ENCODE measurements around the gene CNTNAP5. TPM values are rescaled to one million over a fixed set of nuclear protein-coding genes. Genes with fewer than 3 reads are reported as not detected.

Gene CNTNAP5
- total and polyA plus RNA-seq, 4 donors, result not detected

DNA sequence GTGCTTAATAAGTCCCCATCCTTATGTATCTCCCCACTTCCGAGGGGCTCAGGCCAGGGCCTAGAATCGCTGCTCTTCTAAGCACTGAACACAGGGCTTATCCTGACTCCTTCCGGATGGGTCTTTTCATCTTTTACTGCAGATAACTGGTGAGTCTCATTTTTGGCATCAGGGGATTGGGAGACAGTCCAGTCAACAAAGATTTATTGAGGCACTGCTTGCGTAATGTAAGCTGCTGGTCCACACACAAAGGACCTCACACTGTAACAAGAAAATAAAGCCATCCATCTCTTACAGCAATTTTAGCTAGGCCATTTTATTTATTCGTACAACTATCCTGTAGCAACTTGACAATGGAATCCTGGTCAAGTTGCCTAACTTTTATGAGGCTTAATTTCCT is 600.5 kb downstream of the CNTNAP5 start:
- WGBS, result 50% methylated on average over 5 of the region's 5 CpGs
- H3K27ac ChIP-seq (ENCODE audit: low read depth in 1 of 2, low read length in 2 of 2), result no peak overlapping the region
- peaks cover 0 to 4% (median 0%) of the 10 kb centered on the region in 4 donors for H3K27me3 ChIP-seq (ENCODE audit: control insufficient read depth in 4 of 4, insufficient read depth in 4 of 4, low read length in 3 of 4)
- no peaks in the 10 kb centered on the region for H3K4me1 ChIP-seq (ENCODE audit: control insufficient read depth in 4 of 4, insufficient read depth in 4 of 4, low read length in 3 of 4)
- no peak overlapping the region for H3K9ac ChIP-seq (ENCODE audit: low read depth in 1 of 2, low read length in 2 of 2)
- H3K4me3 ChIP-seq (ENCODE audit: low read depth in 1 of 3, low read length in 3 of 3), result no peak overlapping the region
- no peaks in the 10 kb centered on the region for H3K9me3 ChIP-seq (ENCODE audit: control insufficient read depth in 4 of 4, low read length in 3 of 4)
- TF ChIP-seq HNF4G (IDR thresholded peaks at IDR 0.05), result no peak
- peak; percentile 29 for TF ChIP-seq FOXA2 (IDR thresholded peaks at IDR 0.05)
- no peaks in the 10 kb centered on the region for H3K36me3 ChIP-seq (ENCODE audit: control insufficient read depth in 4 of 4, insufficient read depth in 3 of 4, low read depth in 1 of 4, low read length in 3 of 4)
- DNase-seq (ENCODE audit: low spot score), result no peak

GRCh38 chr2:124626993-124627392 is 601.9 kb downstream of the CNTNAP5 start:
- no peaks in the 10 kb centered on the region for H3K4me1 ChIP-seq (ENCODE audit: control insufficient read depth in 4 of 4, insufficient read depth in 4 of 4, low read length in 3 of 4)
- DNase-seq (ENCODE audit: low spot score), result no peak
- 80% methylated on average over 5 of the region's 5 CpGs for WGBS
- no peak overlapping the region for H3K4me3 ChIP-seq (ENCODE audit: low read depth in 1 of 3, low read length in 3 of 3)
- H3K27me3 ChIP-seq (ENCODE audit: control insufficient read depth in 4 of 4, insufficient read depth in 4 of 4, low read length in 3 of 4), result peaks cover 0 to 4% (median 0%) of the 10 kb centered on the region in 4 donors
- no peaks in the 10 kb centered on the region for H3K36me3 ChIP-seq (ENCODE audit: control insufficient read depth in 4 of 4, insufficient read depth in 3 of 4, low read depth in 1 of 4, low read length in 3 of 4)
- no peak for TF ChIP-seq FOXA1 (IDR thresholded peaks at IDR 0.05)
- no peak for TF ChIP-seq ATF3 (IDR thresholded peaks at IDR 0.05)
- no peak for TF ChIP-seq HNF4A (conservative IDR thresholded peaks at IDR 0.05)
- TF ChIP-seq RAD21 (IDR thresholded peaks at IDR 0.05), result no peak
- TF ChIP-seq ZBTB33 (IDR thresholded peaks at IDR 0.05), result no peak
- TF ChIP-seq, protein P1, sequence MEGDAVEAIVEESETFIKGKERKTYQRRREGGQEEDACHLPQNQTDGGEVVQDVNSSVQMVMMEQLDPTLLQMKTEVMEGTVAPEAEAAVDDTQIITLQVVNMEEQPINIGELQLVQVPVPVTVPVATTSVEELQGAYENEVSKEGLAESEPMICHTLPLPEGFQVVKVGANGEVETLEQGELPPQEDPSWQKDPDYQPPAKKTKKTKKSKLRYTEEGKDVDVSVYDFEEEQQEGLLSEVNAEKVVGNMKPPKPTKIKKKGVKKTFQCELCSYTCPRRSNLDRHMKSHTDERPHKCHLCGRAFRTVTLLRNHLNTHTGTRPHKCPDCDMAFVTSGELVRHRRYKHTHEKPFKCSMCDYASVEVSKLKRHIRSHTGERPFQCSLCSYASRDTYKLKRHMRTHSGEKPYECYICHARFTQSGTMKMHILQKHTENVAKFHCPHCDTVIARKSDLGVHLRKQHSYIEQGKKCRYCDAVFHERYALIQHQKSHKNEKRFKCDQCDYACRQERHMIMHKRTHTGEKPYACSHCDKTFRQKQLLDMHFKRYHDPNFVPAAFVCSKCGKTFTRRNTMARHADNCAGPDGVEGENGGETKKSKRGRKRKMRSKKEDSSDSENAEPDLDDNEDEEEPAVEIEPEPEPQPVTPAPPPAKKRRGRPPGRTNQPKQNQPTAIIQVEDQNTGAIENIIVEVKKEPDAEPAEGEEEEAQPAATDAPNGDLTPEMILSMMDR (IDR thresholded peaks at IDR 0.05; ENCODE audit: low read depth, low read length, missing input control), result no peak
- TF ChIP-seq EGR1 (IDR thresholded peaks at IDR 0.05; ENCODE audit: low read depth in 2 of 2), result no peak
- no peak for TF ChIP-seq YY1 (IDR thresholded peaks at IDR 0.05)
- no peak for TF ChIP-seq GABPA (IDR thresholded peaks at IDR 0.05 in 1 of 2, conservative IDR thresholded peaks at IDR 0.05 in 1 of 2)
- no peak for TF ChIP-seq REST (IDR thresholded peaks at IDR 0.05)
- TF ChIP-seq NR2F2 (IDR thresholded peaks at IDR 0.05), result no peak
- no peak for TF ChIP-seq JUND (IDR thresholded peaks at IDR 0.05)
- H3K27ac ChIP-seq (ENCODE audit: low read depth in 1 of 2, low read length in 2 of 2), result no peak overlapping the region
- no peaks in the 10 kb centered on the region for H3K9me3 ChIP-seq (ENCODE audit: control insufficient read depth in 4 of 4, low read length in 3 of 4)
- no peak overlapping the region for H3K9ac ChIP-seq (ENCODE audit: low read depth in 1 of 2, low read length in 2 of 2)
